HG02885 (cell line): ENCODE data around the gene GRID1.

Experiments used
- ATAC-seq: cut with Tn5 transposase; IDR thresholded peaks from one replicate; pipeline ENCODE4 v1.9.1; 2021; ENCODE audit warnings: mild to moderate bottlenecking; ENCODE audit not compliant: unreplicated experiment, poor library complexity

Gene GRID1

DNA sequence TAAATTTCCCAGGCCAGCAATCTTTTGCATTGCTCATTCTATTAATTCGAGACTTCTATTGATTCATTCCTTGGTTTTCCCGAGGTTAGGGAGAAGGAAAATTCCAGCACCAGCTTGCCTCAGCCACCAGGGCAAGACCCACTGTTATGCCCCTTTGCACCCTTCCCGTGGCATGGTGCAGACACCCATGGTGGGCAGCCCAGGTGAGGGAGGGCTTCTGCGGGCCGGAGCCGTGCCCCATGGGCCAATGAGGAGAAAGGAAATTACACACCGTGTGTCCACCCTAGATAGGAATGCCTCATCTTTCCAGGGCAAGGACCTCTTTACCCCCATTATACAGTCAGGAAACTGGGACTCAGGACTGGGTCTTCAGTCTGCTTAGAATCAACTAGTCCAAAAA, 4.5 kb upstream of the GRID1 start:
- ATAC-seq = no peak

DNA sequence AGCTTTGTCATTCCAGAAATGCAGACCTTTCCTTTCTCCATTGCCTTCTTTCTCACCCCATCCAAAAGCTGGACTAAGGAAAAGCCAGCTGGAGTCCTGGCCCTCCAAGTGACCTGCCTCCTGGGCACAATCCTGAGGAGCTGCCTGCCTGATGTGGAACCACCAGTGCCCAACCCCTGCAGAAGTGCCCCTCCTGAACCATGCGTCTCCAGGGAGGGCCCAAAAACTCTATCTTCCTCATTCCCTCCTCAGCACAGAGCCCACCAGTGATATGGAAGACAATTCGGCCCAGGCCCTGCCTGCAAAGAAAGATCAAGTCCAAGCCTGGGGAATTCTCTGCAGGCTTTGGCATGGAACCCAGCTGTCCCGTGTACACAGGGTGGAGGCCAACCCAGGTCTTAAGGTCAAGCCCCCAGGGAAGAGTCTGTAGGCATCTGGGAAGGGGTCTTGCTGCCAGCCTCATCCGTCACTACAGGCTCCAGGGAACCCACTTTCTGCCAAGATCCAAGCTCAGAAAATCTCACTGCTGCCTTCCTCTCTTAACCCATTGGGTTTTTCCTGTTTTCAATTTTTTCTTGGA, 3.5 kb upstream of the GRID1 start:
- ATAC-seq = no peak

GRCh38 chr10:86368987-86369386, 2.4 kb upstream of the GRID1 start:
- no peak for ATAC-seq

DNA sequence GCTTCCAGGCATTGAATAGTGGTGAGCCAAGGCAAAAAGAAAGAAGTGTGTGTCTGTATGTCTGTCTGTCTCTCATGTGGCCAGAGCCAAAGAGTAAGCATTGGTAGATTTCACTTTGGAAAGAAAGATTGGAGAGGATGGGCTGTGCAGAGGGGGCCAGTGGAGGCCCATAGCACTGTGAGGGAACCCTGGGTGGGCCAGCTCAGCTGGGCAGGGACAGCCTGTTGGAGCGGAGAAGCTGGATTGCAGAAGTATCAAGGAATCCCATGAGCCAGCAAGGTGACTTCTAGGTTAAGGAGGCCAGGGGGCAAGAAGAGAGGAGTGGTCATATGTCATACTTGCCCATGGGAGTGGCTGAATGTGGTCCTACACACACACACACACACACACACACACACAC, 1.5 kb upstream of the GRID1 start:
- no peak for ATAC-seq

DNA sequence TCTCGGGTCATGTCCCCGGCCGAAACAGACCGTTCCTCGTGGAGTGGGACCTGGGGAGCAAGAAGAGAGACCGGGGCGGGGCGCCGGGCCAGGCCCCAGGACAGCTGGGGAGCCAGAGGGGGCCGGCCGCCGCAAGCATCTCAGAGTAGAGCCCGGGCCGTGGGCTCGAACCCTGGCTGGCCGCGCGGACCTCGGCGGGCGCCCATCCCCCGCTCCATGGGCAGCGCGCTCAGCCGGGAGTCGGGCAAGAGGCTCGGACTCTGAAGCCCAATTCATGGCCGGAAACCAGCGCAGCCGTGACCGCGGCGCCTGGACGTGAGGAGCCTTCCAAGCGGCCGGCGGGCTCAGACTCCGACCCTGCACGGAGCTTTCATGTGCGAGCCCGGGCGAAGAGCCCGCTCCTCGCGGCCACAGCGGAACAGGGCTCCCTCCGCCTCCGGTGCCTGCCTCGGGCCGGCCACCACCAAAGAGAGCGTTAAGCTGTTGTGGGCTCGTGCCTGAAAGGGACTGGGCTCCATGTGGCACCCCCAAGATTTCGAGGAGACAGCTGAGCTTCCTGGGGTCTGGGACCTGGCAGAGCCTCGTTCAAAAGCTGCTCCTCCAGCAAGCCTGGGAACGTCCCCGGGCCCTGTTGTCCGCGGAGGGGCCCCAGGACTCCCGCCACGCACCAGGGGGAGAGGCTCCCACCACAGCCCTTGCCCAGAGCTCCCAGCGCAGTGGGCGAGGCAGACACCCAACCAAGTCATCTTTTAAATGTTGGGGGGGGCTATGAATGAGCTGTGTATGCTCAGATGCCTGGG, 757 bp upstream of the GRID1 start:
- ATAC-seq = peak; percentile 11

- peak; percentile 45 for ATAC-seq
Measured at GRCh38 chr10:86366902-86367151, 232 bp upstream of the GRID1 start.

GRCh38 chr10:86365346-86366032, 1.1 kb downstream of the GRID1 start:
- ATAC-seq = no peak

GRCh38 chr10:86364491-86365345, 1.9 kb downstream of the GRID1 start:
- ATAC-seq = no peak

GRCh38 chr10:86363833-86364490, 2.6 kb downstream of the GRID1 start:
- ATAC-seq = no peak

DNA sequence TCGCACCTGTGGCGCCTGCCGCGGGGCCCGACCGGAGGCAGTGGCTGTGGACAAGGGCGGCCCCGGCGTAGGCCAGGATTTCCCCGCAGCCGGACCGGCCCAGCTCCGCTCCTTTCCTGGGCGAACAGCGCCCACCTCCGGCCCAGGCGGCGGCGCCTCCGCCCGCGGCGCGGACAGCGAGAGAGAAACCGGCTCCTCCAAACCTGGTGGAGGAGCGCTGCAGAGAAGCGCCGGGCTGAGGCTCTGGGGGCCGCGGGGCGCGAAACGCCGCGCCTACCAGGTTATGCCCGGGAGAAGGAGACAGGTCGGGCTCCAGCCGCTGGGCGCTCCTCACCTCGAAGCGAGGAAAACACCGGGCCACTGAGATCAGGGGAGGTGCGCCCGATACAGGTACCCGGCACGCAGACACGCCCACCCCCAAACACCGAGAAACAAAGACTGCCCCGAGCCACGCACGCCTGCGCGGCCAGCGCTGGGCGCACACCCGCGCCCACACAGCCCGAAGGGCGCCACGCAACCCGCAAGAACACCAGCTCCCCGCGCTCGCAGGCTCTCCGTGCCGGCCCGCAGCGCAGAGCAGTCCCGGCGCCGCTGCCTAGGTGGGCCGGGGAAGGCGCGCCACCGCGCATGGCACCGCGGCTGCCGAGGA, 3.3 kb downstream of the GRID1 start:
- ATAC-seq = peak; percentile 36

DNA sequence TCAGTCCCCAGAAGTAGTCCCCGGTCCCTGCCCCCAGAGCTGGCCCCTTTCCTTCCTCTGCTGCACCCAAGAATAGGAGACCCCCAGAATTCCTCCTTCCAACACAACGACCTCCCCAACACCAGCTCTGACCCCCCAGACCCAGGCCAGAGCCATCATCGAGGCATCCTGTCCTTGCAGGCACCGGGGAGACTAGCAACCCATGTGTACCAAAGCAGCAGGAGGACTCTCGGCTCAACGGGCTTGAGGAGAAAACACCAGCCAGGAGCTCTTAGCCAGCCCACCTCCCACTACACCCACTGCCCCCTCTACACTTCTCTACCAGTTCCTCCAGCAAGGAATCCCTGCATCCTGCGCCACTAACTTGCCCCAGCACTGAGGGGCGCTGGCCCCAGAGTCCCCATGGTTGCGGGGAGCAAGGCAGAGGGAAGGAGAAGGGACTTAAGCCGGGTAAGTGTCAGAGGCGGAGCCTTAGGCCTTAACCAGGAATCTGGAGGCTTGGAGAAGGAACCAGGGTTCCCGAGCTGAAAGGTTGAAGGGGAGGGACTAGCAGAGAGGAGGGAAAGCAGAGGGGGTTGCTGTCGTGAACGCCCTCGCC, 3.9 kb downstream of the GRID1 start:
- no peak for ATAC-seq

DNA sequence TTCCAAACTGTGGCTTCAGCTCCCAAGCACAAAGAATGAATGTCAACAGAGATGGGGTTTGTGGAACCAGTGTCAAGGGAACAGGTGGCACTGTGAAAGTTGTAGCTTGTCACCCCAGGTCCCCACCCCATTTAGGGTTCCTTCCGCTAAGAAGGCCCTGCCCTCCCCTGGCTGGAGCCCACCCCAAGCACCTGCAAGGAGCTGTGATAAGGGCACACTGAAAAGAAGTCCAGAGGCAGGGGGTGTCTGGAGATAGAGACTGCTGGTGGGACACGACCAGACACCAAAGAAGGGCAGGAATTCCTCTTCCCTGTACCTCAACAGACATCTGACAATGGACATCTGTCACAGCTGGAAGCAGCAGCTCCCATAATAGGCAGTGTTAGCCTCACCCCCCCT, 4.5 kb downstream of the GRID1 start:
- no peak for ATAC-seq

DNA sequence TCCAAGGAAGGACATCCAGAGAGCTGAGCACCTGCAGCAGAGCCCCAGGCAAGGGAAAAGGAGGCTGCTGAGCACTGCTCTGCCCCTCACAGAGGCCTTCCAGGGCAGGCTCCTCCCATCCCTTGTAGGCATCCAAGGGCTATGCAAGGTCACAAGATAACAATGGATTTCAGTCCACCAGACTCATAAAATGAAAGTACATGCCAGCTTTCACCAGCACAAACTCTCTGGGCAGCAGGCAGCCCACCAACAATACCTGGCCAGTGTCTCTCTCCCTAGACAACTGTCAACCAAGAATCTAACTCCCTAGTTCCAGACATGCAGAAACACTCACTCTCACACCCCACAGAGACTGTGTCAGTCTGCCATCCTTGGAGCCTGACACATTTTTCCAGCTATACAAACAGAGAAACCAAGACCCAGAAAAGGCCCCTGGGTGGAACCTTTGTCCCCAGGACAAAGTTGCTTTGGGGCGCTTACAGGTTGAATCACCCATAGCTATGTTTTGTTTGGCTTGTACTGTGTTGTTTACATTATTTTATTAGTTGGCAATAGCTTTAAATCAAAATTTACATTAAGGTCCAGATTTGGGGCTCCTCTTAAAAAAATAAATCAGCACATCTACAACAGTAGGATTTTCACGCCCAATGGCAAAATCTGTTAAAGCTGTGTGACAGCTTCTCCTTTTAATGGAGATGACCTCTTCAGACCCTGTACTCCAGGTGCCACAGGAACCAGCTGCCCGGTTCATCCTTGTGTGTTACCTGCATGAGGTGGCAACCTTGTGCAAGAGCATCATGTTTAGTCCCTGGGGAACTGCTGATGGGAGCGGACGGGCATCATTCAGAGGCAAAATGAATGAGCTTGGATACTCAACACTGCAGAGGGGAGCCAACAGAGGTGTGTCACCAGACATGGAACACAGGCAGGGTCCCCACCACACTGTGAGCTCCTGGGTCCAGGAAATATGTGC, 5.2 kb downstream of the GRID1 start:
- ATAC-seq = no peak

GRCh38 chr10:86360657-86361056, 5.9 kb downstream of the GRID1 start:
- ATAC-seq = no peak

DNA sequence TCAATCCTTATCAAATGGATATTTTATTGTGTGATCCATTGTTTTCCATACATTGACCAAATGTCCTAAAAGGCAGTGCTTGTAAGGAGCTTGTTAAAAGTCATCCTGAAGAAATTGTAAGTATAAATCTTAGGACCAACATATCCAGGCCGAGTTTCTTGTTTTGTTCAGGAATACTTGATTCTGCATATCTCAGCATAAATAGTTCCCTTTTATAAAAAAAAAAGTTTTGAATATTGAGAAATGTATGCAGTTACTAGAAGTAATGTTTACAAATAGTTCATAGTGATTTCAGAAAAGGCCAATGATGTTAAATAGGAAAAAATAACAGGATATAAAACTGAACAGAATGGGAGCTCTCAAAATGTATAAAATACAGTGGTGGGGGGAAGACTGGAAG, 6.6 kb downstream of the GRID1 start:
- no peak for ATAC-seq

DNA sequence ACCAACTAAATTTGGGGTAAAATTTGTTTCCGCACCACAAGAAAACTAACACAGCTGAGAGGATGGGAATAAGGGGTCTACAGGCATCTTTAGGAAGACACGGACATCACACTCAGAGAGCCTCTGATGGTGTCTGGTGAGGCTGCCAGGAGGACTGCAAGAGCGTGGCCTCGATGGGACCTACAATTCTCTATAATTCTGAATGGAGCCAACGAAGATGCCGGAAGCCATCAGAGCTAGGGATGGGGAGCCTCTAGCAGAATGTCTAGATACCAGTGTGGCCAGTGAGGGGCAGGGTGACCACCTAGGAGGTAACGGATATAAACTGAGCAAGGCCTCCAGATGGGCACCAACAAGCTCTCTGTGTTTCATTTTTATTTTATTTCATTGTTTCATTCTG, 7.5 kb downstream of the GRID1 start:
- ATAC-seq = no peak

DNA sequence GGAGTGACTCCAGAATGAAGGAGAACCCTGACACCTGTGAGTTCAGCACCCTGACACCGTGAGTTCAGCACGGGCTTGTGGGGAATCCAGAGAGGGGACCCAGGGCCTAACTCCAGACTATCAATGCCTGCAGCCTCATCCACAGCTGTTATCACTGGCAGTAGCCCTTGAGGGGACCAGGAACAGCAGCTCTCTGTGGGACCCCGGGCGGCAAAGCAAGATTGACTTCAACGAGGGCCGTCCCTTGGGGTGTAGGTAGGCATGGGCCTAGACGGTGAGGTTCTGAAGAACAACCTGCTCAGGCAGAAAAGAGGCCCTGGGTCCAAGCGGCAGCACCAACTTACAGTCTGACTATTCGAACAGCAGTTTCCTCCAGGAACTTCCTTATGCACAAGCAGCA, 8.9 kb downstream of the GRID1 start:
- ATAC-seq = no peak

GRCh38 chr10:86357041-86357440, 9.6 kb downstream of the GRID1 start:
- no peak for ATAC-seq
